Measurements from ENCODE around the gene FOSL2. TPM values are rescaled to one million over a fixed set of nuclear protein-coding genes. Genes with fewer than 3 reads are reported as not detected.

FOSL2 gene
- total RNA-seq, 1 donor from 2014 or later = 50.2 TPM

- no peak for TF ChIP-seq CTCF (IDR thresholded peaks at IDR 0.05; ENCODE audit: borderline replicate concordance)
- Histone ChIP-seq H3K9me3 (replicated peaks) (no peaks in the 10 kb centered on the region), H3K36me3 (no peaks in the 10 kb centered on the region), H3K27me3 (ENCODE audit: low read depth) (no peaks in the 10 kb centered on the region), H3K27ac (replicated peaks) (no peak overlapping the region), H3K4me3 (no peak overlapping the region), H3K4me1 (peaks cover 26% of the 10 kb centered on the region)
- intact Hi-C loops (cut with micrococcal nuclease) = no loop called here
- peak; percentile 8 for DNase-seq
Measured at GRCh38 chr2:28346587-28346986, 46.1 kb upstream of the FOSL2 start.

GRCh38 chr2:28347193-28347592, 45.5 kb upstream of the FOSL2 start:
- intact Hi-C loops (cut with micrococcal nuclease) = no loop called here
- Histone ChIP-seq H3K9me3 (replicated peaks) (no peaks in the 10 kb centered on the region), H3K27ac (replicated peaks) (no peak overlapping the region), H3K4me3 (no peak overlapping the region), H3K4me1 (peaks cover 20% of the 10 kb centered on the region), H3K36me3 (no peaks in the 10 kb centered on the region), H3K27me3 (ENCODE audit: low read depth) (no peaks in the 10 kb centered on the region)
- TF ChIP-seq CTCF (IDR thresholded peaks at IDR 0.05; ENCODE audit: borderline replicate concordance) = no peak
- DNase-seq = peak; percentile 5

DNA sequence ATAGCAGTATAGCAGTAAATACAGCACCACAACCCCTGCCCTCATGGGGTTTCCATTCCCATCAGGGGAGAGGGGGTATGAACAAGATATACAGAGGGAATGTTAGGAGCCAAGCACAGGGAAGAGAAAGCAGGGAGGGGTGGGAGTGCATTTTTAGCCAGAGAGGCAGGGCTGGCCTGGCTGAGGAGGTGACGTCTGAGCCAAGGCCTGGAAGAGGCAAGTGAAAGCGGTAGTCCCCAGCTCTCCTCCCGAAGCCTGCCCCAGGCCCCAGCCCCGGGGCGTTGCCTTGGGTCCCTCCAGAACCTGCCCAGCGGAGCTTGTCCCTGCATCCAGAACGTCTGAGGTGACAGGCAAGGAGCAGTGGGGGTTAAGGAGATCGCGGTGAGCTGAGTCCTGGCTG, 45.1 kb upstream of the FOSL2 start:
- Histone ChIP-seq H3K4me3 (no peak overlapping the region), H3K27me3 (ENCODE audit: low read depth) (no peaks in the 10 kb centered on the region), H3K4me1 (peaks cover 16% of the 10 kb centered on the region), H3K9me3 (replicated peaks) (no peaks in the 10 kb centered on the region), H3K27ac (replicated peaks) (no peak overlapping the region), H3K36me3 (no peaks in the 10 kb centered on the region)
- DNase-seq = peak; percentile 8
- intact Hi-C loops (cut with micrococcal nuclease) = no loop called here
- TF ChIP-seq CTCF (IDR thresholded peaks at IDR 0.05; ENCODE audit: borderline replicate concordance) = no peak

- no peak overlapping the region for H3K27ac ChIP-seq (replicated peaks)
Measured at GRCh38 chr2:28348149-28348567, 44.5 kb upstream of the FOSL2 start.

DNA sequence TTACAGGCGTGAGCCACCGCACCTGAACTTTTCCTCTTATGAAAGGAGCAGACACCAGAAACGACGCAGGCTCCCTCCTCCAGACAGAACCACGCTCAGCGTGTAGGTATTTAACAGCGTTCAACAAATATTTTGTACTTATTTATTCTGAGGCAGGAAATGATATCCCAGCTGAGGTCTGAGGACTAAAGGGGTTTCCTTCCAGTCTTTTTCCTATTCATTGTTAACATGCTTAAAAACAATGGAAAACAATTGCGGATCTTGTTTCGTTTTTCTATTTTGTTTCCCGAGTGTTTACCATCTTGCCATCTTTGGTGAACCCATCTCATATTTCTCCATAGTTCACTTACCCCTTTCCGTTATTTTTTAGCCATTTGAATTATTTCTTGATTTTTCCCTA, 43.7 kb upstream of the FOSL2 start:
- H3K36me3 ChIP-seq = no peaks in the 10 kb centered on the region
- no peak for DNase-seq
- H3K27ac ChIP-seq (replicated peaks) = no peak overlapping the region
- no peak overlapping the region for H3K4me3 ChIP-seq
- no peak for TF ChIP-seq CTCF (IDR thresholded peaks at IDR 0.05; ENCODE audit: borderline replicate concordance)
- intact Hi-C loops (cut with micrococcal nuclease) = no loop called here
- no peaks in the 10 kb centered on the region for H3K27me3 ChIP-seq (ENCODE audit: low read depth)
- no peaks in the 10 kb centered on the region for H3K9me3 ChIP-seq (replicated peaks)
- peaks cover 6% of the 10 kb centered on the region for H3K4me1 ChIP-seq

More at GRCh38 chr2:28348149-28348567, 44.5 kb upstream of the FOSL2 start:
- intact Hi-C loops (cut with micrococcal nuclease) = no loop called here
- no peak for TF ChIP-seq CTCF (IDR thresholded peaks at IDR 0.05; ENCODE audit: borderline replicate concordance)
- no peaks in the 10 kb centered on the region for H3K27me3 ChIP-seq (ENCODE audit: low read depth)
- no peak for DNase-seq
- no peaks in the 10 kb centered on the region for H3K9me3 ChIP-seq (replicated peaks)
- H3K4me1 ChIP-seq = peaks cover 10% of the 10 kb centered on the region
- H3K4me3 ChIP-seq = no peak overlapping the region
- no peaks in the 10 kb centered on the region for H3K36me3 ChIP-seq

Measured in left ventricle myocardium inferior (tissue), 1 donor.